ENCODE measurements around the gene ARNT2. TPM values are rescaled to one million over a fixed set of nuclear protein-coding genes. Genes with fewer than 3 reads are reported as not detected.

ARNT2 gene
- polyA plus RNA-seq, 2 of the 4 experiments (the other 2 are of a cell fraction), result 8.9 to 17.0 TPM

GRCh38 chr15:80462836-80463512 lies 58.8 kb downstream of the ARNT2 start:
- no peak for ATAC-seq
- Histone ChIP-seq H3K4me1 (no peaks in the 10 kb centered on the region), H3K4me2 (no peak overlapping the region), H3K27ac (no peak overlapping the region), H3K4me3 (no peak overlapping the region), H3K9me3 (no peaks in the 10 kb centered on the region)
- no peak for FAIRE-seq
- POLR2A ChIA-PET, result no interaction called here
- no peak for DNase-seq (ENCODE audit: low read depth in 1 of 2, low spot score in 1 of 2)
- WGBS (ENCODE audit: missing lambda C conversion rate), result 78% methylated on average over 8 of the region's 8 CpGs
- CTCF ChIA-PET, result interaction anchor here (1.0 to 13.8 kb wide), 13 partner anchors 8 to 505 kb away, joined by 3 to 125 read pairs (median 4); partner anchors contain the start of gene CEMIP
- TF ChIP-seq ZFP36 (IDR thresholded peaks at IDR 0.05; ENCODE audit: borderline replicate concordance, partially characterized antibody), result no peak
- no peak for TF ChIP-seq CBX2 (IDR thresholded peaks at IDR 0.05; ENCODE audit: borderline replicate concordance, low read depth)
- TF ChIP-seq JUN (IDR thresholded peaks at IDR 0.05), result no peak
- no peak for TF ChIP-seq CHD4 (IDR thresholded peaks at IDR 0.05; ENCODE audit: borderline replicate concordance)
- TF ChIP-seq USF2 (IDR thresholded peaks at IDR 0.05), result no peak
- TF ChIP-seq, protein P1, sequence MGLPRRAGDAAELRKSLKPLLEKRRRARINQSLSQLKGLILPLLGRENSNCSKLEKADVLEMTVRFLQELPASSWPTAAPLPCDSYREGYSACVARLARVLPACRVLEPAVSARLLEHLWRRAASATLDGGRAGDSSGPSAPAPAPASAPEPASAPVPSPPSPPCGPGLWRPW (IDR thresholded peaks at IDR 0.05), result no peak
- no peak for TF ChIP-seq HOXB5 (CRISPR knock-in tag; IDR thresholded peaks at IDR 0.05)
- no peak for TF ChIP-seq POLR2A (IDR thresholded peaks at IDR 0.05; ENCODE audit: low read length)
- no peak for TF ChIP-seq CBX8 (IDR thresholded peaks at IDR 0.05)
- TF ChIP-seq, protein P2, sequence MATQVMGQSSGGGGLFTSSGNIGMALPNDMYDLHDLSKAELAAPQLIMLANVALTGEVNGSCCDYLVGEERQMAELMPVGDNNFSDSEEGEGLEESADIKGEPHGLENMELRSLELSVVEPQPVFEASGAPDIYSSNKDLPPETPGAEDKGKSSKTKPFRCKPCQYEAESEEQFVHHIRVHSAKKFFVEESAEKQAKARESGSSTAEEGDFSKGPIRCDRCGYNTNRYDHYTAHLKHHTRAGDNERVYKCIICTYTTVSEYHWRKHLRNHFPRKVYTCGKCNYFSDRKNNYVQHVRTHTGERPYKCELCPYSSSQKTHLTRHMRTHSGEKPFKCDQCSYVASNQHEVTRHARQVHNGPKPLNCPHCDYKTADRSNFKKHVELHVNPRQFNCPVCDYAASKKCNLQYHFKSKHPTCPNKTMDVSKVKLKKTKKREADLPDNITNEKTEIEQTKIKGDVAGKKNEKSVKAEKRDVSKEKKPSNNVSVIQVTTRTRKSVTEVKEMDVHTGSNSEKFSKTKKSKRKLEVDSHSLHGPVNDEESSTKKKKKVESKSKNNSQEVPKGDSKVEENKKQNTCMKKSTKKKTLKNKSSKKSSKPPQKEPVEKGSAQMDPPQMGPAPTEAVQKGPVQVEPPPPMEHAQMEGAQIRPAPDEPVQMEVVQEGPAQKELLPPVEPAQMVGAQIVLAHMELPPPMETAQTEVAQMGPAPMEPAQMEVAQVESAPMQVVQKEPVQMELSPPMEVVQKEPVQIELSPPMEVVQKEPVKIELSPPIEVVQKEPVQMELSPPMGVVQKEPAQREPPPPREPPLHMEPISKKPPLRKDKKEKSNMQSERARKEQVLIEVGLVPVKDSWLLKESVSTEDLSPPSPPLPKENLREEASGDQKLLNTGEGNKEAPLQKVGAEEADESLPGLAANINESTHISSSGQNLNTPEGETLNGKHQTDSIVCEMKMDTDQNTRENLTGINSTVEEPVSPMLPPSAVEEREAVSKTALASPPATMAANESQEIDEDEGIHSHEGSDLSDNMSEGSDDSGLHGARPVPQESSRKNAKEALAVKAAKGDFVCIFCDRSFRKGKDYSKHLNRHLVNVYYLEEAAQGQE (IDR thresholded peaks at IDR 0.05), result no peak
- TF ChIP-seq NPAS2 (CRISPR knock-in tag; IDR thresholded peaks at IDR 0.05; ENCODE audit: borderline replicate concordance), result no peak
- no peak for TF ChIP-seq HOXA7 (CRISPR knock-in tag; IDR thresholded peaks at IDR 0.05)
- TF ChIP-seq SMC3 (IDR thresholded peaks at IDR 0.05), result no peak

DNA sequence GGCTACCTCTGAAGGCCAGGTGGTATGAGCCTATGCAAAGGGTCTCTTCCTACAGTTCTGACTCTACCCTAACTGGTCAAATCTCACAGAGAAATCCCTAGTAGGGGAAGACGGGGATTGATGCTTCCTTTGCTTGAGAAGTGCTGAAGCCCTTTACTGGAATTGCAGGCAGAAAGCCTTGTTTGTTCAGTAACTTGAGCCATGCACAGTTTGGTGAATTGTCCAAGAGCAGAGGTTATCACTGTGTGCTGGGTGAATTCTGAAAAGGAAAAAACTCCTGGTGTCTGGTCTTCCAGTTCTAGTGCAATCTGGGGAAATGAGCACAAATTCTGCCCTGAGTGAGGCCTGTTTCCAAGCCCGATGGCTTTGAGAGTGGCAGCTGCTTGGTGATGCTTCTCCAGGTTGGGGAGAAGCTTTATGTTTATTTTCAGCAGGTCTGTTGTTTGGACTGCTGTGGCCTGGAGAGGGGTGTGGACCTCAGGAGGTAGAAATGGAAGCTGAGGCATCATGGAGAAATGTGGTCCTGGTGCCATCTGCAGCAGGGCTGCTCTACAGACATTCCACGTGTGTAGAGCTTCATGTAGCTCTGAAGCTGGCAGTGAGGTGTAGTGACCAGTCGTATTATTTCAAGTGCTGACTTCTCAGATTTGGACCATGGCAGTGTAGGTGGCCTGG lies 60.9 kb downstream of the ARNT2 start:
- no peak; a peak in 2 of 6 replicates for ATAC-seq
- POLR2A ChIA-PET, result no interaction called here

More for the DNA sequence above, 60.9 kb downstream of the ARNT2 start:
- Histone ChIP-seq H3K4me3 (no peak overlapping the region), H3K4me2 (no peak overlapping the region), H3K27ac (no peak overlapping the region), H3K4me1 (no peaks in the 10 kb centered on the region), H3K9me3 (no peaks in the 10 kb centered on the region)
- 87% methylated on average over 4 of the region's 4 CpGs for WGBS (ENCODE audit: missing lambda C conversion rate)
- CTCF ChIA-PET, result interaction anchor here (1.3 to 13.8 kb wide), 8 partner anchors 10 to 801 kb away, joined by 3 to 125 read pairs (median 6); partner anchors contain the start of gene CEMIP
- DNase-seq (ENCODE audit: low read depth in 1 of 2, low spot score in 1 of 2) (no peak), FAIRE-seq (no peak)
- TF ChIP-seq NFE2L2 (conservative IDR thresholded peaks at IDR 0.05; ENCODE audit: low read length), result no peak
- no peak for TF ChIP-seq FOXS1 (CRISPR knock-in tag; IDR thresholded peaks at IDR 0.05)
- TF ChIP-seq CEBPB (IDR thresholded peaks at IDR 0.05), result no peak
- no peak for TF ChIP-seq POLR2AphosphoS2 (conservative IDR thresholded peaks at IDR 0.05; ENCODE audit: low read length)
- TF ChIP-seq MAZ (IDR thresholded peaks at IDR 0.05; ENCODE audit: borderline replicate concordance, low read depth, low read length), result no peak
- TF ChIP-seq ZSCAN20 (CRISPR knock-in tag; IDR thresholded peaks at IDR 0.05), result no peak
- TF ChIP-seq RNF2 (IDR thresholded peaks at IDR 0.05; ENCODE audit: borderline replicate concordance, low read depth), result no peak
- no peak for TF ChIP-seq FOSL2 (IDR thresholded peaks at IDR 0.05)
- no peak for TF ChIP-seq FOSL2 (CRISPR knock-in tag; IDR thresholded peaks at IDR 0.05)
- TF ChIP-seq, protein P3, sequence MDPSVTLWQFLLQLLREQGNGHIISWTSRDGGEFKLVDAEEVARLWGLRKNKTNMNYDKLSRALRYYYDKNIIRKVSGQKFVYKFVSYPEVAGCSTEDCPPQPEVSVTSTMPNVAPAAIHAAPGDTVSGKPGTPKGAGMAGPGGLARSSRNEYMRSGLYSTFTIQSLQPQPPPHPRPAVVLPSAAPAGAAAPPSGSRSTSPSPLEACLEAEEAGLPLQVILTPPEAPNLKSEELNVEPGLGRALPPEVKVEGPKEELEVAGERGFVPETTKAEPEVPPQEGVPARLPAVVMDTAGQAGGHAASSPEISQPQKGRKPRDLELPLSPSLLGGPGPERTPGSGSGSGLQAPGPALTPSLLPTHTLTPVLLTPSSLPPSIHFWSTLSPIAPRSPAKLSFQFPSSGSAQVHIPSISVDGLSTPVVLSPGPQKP (IDR thresholded peaks at IDR 0.05; ENCODE audit: low read depth, low read length), result no peak
- TF ChIP-seq, protein P1 (IDR thresholded peaks at IDR 0.05), result no peak
- TF ChIP-seq TP53 (CRISPR knock-in tag; IDR thresholded peaks at IDR 0.05), result no peak
- no peak for TF ChIP-seq CHD2 (IDR thresholded peaks at IDR 0.05; ENCODE audit: low read length, partially characterized antibody)
- TF ChIP-seq HOXB13 (CRISPR knock-in tag; IDR thresholded peaks at IDR 0.05; ENCODE audit: low read depth), result no peak

Data from A549 (cell line).